CD4-positive, alpha-beta memory T cell (primary cell): Measurements from ENCODE around the gene OTOP3. TPM values are rescaled to one million over a fixed set of nuclear protein-coding genes. Genes with fewer than 3 reads are reported as not detected.
"Not testable (repeated sequence)": the region's sequence is repeated elsewhere in the genome, so short reads cannot be mapped to it uniquely, and the experiment has no call there.

Source experiments
- CTCF ChIA-PET: fragments of 350-600 bp; sonication (Branson Sonifier 250); formaldehyde crosslinking; loops from one replicate; lab custom pipeline; 2021; ENCODE audit warnings: inconsistent platforms; ENCODE audit not compliant: partially characterized antibody; lab: Charles Lee
- POLR2A ChIA-PET: fragments of 350-600 bp; sonication (Branson Sonifier 250); formaldehyde crosslinking; loops from one replicate; lab custom pipeline; 2021; ENCODE audit not compliant: partially characterized antibody; lab: Charles Lee
- DNase-seq, 5 donors: peaks; one replicate each; pipeline versions ENCODE4 v3.0.0 to v3.0.0-alpha.2; 2020 to 2022; ENCODE audit warnings: mixed read lengths in 1 of 5
- H3K27ac ChIP-seq: one replicate; pipeline ENCODE4 v1.7.0; 2013; ENCODE audit warnings: low read depth, low read length
- H3K27me3 ChIP-seq: 2 replicates; pipeline ENCODE4 v1.7.0; 2013; ENCODE audit warnings: mild to moderate bottlenecking, low read length, moderate library complexity; ENCODE audit not compliant: insufficient read depth
- H3K36me3 ChIP-seq: 2 replicates; pipeline ENCODE4 v1.7.0; 2013; ENCODE audit warnings: mild to moderate bottlenecking, low read length, moderate library complexity; ENCODE audit not compliant: insufficient read depth
- H3K4me1 ChIP-seq: 2 replicates; pipeline ENCODE4 v1.7.0; 2013; ENCODE audit warnings: mild to moderate bottlenecking, low read length, moderate library complexity; ENCODE audit not compliant: insufficient read depth
- H3K4me3 ChIP-seq, 2 donors: one replicate each; pipeline ENCODE4 v1.7.0; 2013; ENCODE audit warnings: low read length in 2 of 2, mild to moderate bottlenecking in 1 of 2
- H3K9me3 ChIP-seq, 2 donors: one replicate each; pipeline ENCODE4 v1.7.0; 2013; ENCODE audit warnings: low read length in 2 of 2, control low read depth in 1 of 2; ENCODE audit not compliant: control insufficient read depth in 1 of 2
- H3K27ac Mint-ChIP-seq, 7 donors: one replicate each; pipeline ENCODE4 v1.8.0; 2020 to 2021; ENCODE audit warnings: mixed read lengths in 7 of 7, mild to moderate bottlenecking in 6 of 7, inconsistent platforms in 3 of 7, moderate library complexity in 3 of 7
- H3K27me3 Mint-ChIP-seq, 2 donors: one replicate each; pipeline ENCODE4 v1.8.0; 2020 to 2021; ENCODE audit warnings: mixed read lengths in 2 of 2
- H3K36me3 Mint-ChIP-seq, 2 donors: one replicate each; pipeline ENCODE4 v1.8.0; 2020 to 2021; ENCODE audit warnings: mixed read lengths in 2 of 2, inconsistent platforms in 1 of 2, mild to moderate bottlenecking in 1 of 2
- H3K4me1 Mint-ChIP-seq, 4 donors: one replicate each; pipeline ENCODE4 v1.8.0; 2020 to 2021; ENCODE audit warnings: mixed read lengths in 4 of 4, mild to moderate bottlenecking in 1 of 4
- H3K4me3 Mint-ChIP-seq, 8 donors: one replicate each; pipeline ENCODE4 v1.8.0; 2020 to 2021; ENCODE audit warnings: mixed read lengths in 8 of 8, mild to moderate bottlenecking in 7 of 8, moderate library complexity in 6 of 8, inconsistent platforms in 3 of 8
- H3K9me3 Mint-ChIP-seq, 8 donors: one replicate each; pipeline ENCODE4 v1.8.0; 2020 to 2021; ENCODE audit warnings: mixed read lengths in 8 of 8, mild to moderate bottlenecking in 5 of 8, inconsistent platforms in 3 of 8, moderate library complexity in 1 of 8
- intact Hi-C: fragments of 100-400 bp; cut with micrococcal nuclease; formaldehyde crosslinking; loops from one replicate; pipeline ENCODE4 v1.15.1; 2023
- polyA plus RNA-seq, 2 donors: library from polyadenylated mRNA; unstranded; fragments of 300-500 nt; fragmentation: Illumina TruSeq; gene quantifications; one replicate each; pipeline ENCODE4 v1.2.3, GENCODE V29; 2021
- total RNA-seq, 2 experiments: library from RNA; stranded (reverse); gene quantifications; one replicate each; pipeline ENCODE4 v1.2.3, GENCODE V29; 2021

OTOP3 gene
- total and polyA plus RNA-seq, 4 experiments from 2014 or later, result not detected

GRCh38 chr17:74906214-74906793 lies 29.4 kb upstream of the OTOP3 start:
- peak overlapping the region in 1 of 7 donors; percentile 7 for H3K27ac Mint-ChIP-seq
- H3K4me3 ChIP-seq, DNase-seq, CTCF ChIA-PET, H3K36me3 Mint-ChIP-seq, H3K9me3 Mint-ChIP-seq, H3K27ac ChIP-seq, H3K4me1 Mint-ChIP-seq, H3K27me3 ChIP-seq, POLR2A ChIA-PET, H3K27me3 Mint-ChIP-seq, H3K9me3 ChIP-seq, H3K36me3 ChIP-seq, H3K4me3 Mint-ChIP-seq, intact Hi-C loops, H3K4me1 ChIP-seq: not testable (repeated sequence)

- no peak overlapping the region for H3K27ac Mint-ChIP-seq
- H3K36me3 Mint-ChIP-seq, result no peaks in the 10 kb centered on the region
- H3K4me3 Mint-ChIP-seq, result no peak overlapping the region
- DNase-seq, result no peak
- no peak overlapping the region for H3K4me3 ChIP-seq
- no peaks in the 10 kb centered on the region for H3K9me3 Mint-ChIP-seq
- intact Hi-C loops, result no loop called here
- ChIA-PET POLR2A (no interaction called here), CTCF (no interaction called here)
- H3K4me1 Mint-ChIP-seq, result peaks cover 0 to 3% (median 2%) of the 10 kb centered on the region in 4 donors
- H3K27me3 Mint-ChIP-seq, result peaks cover 2 to 3% of the 10 kb centered on the region in 2 donors
- no peaks in the 10 kb centered on the region for H3K9me3 ChIP-seq
- H3K27ac ChIP-seq, result no peak overlapping the region
- no peaks in the 10 kb centered on the region for H3K4me1 ChIP-seq
- no peaks in the 10 kb centered on the region for H3K36me3 ChIP-seq
- H3K27me3 ChIP-seq, result no peaks in the 10 kb centered on the region
These were observed 28.7 kb upstream of the OTOP3 start for GRCh38 chr17:74907012-74907411.

GRCh38 chr17:74909097-74909496 lies 26.6 kb upstream of the OTOP3 start:
- H3K27ac ChIP-seq, H3K36me3 ChIP-seq, H3K27ac Mint-ChIP-seq, POLR2A ChIA-PET, H3K4me1 Mint-ChIP-seq, H3K4me1 ChIP-seq, DNase-seq, CTCF ChIA-PET, H3K4me3 Mint-ChIP-seq, intact Hi-C loops, H3K9me3 ChIP-seq, H3K27me3 ChIP-seq, H3K36me3 Mint-ChIP-seq, H3K4me3 ChIP-seq, H3K27me3 Mint-ChIP-seq, H3K9me3 Mint-ChIP-seq: not testable (repeated sequence)

GRCh38 chr17:74911423-74911822 lies 24.3 kb upstream of the OTOP3 start:
- intact Hi-C loops, H3K4me3 ChIP-seq, H3K4me3 Mint-ChIP-seq, H3K4me1 ChIP-seq, H3K9me3 Mint-ChIP-seq, H3K9me3 ChIP-seq, H3K36me3 ChIP-seq, POLR2A ChIA-PET, H3K36me3 Mint-ChIP-seq, H3K27me3 ChIP-seq, CTCF ChIA-PET, DNase-seq, H3K27ac Mint-ChIP-seq, H3K27ac ChIP-seq, H3K4me1 Mint-ChIP-seq, H3K27me3 Mint-ChIP-seq: not testable (repeated sequence)

GRCh38 chr17:74916136-74916850 lies 19.4 kb upstream of the OTOP3 start:
- Mint-ChIP-seq H3K27ac (no peak overlapping the region), H3K4me1 (peaks cover 0 to 2% (median 0%) of the 10 kb centered on the region in 4 donors), H3K36me3 (no peaks in the 10 kb centered on the region), H3K4me3 (no peak overlapping the region), H3K27me3 (peaks cover 5 to 17% of the 10 kb centered on the region in 2 donors), H3K9me3 (peaks cover 0 to 2% (median 0%) of the 10 kb centered on the region in 8 donors)
- H3K27me3 ChIP-seq, result peaks cover 1% of the 10 kb centered on the region
- intact Hi-C loops, result no loop called here
- H3K9me3 ChIP-seq, result no peaks in the 10 kb centered on the region
- H3K4me1 ChIP-seq, result no peaks in the 10 kb centered on the region
- ChIA-PET POLR2A (no interaction called here), CTCF (interaction anchor here (0.6 kb wide), 1 partner anchor 246 kb away, joined by 3 read pairs; no protein-coding TSS in a partner anchor)
- DNase-seq, result no peak
- H3K27ac ChIP-seq, result no peak overlapping the region
- H3K4me3 ChIP-seq, result no peak overlapping the region
- no peaks in the 10 kb centered on the region for H3K36me3 ChIP-seq

- Histone ChIP-seq H3K27ac (no peak overlapping the region), H3K27me3 (peaks cover 7% of the 10 kb centered on the region), H3K9me3 (no peaks in the 10 kb centered on the region), H3K4me1 (no peaks in the 10 kb centered on the region), H3K36me3 (no peaks in the 10 kb centered on the region), H3K4me3 (no peak overlapping the region)
- peaks cover 7 to 21% of the 10 kb centered on the region in 2 donors for H3K27me3 Mint-ChIP-seq
- DNase-seq, result no peak
- intact Hi-C loops, result no loop called here
- ChIA-PET CTCF (no interaction called here), POLR2A (no interaction called here)
- H3K36me3 Mint-ChIP-seq, result no peaks in the 10 kb centered on the region
- peaks cover 0 to 2% (median 0%) of the 10 kb centered on the region in 4 donors for H3K4me1 Mint-ChIP-seq
- H3K4me3 Mint-ChIP-seq, result no peak overlapping the region
- H3K27ac Mint-ChIP-seq, result no peak overlapping the region
- peaks cover 0 to 2% (median 0%) of the 10 kb centered on the region in 8 donors for H3K9me3 Mint-ChIP-seq
These were observed 18.9 kb upstream of the OTOP3 start for GRCh38 chr17:74916851-74917199.

- POLR2A ChIA-PET, result no interaction called here
- Histone ChIP-seq H3K4me1 (no peaks in the 10 kb centered on the region), H3K27me3 (peaks cover 8% of the 10 kb centered on the region), H3K9me3 (no peaks in the 10 kb centered on the region), H3K36me3 (no peaks in the 10 kb centered on the region), H3K4me3 (no peak overlapping the region), H3K27ac (no peak overlapping the region)
- Mint-ChIP-seq H3K9me3 (peaks cover 0 to 2% (median 0%) of the 10 kb centered on the region in 8 donors), H3K36me3 (no peaks in the 10 kb centered on the region), H3K4me3 (no peak overlapping the region), H3K27me3 (peaks cover 8 to 24% of the 10 kb centered on the region in 2 donors), H3K4me1 (peaks cover 0 to 2% (median under 1%) of the 10 kb centered on the region in 4 donors), H3K27ac (no peak overlapping the region)
- CTCF ChIA-PET, result no interaction called here
- intact Hi-C loops, result no loop called here
- no peak for DNase-seq
These were observed 18.3 kb upstream of the OTOP3 start for GRCh38 chr17:74917430-74917829.
